Sigmoid colon (tissue), 4 donors: ENCODE measurements around the gene PTPN7.

Experiments used
- EP300 ChIP-seq, 4 donors: sonication (generic); formaldehyde crosslinking; IDR thresholded peaks; one replicate each; pipeline ENCODE4 v1.6.1; 2017; ENCODE audit warnings: antibody characterized with exemption in 4 of 4
- POLR2A ChIP-seq, 2 donors: fragments of 450-650 bp; IDR thresholded peaks; one replicate each; pipeline ENCODE4 v1.6.1; 2016; ENCODE audit warnings: antibody characterized with exemption in 2 of 2, mild to moderate bottlenecking in 2 of 2, moderate library complexity in 2 of 2
- POLR2AphosphoS5 ChIP-seq, 4 donors: sonication (generic); formaldehyde crosslinking; IDR thresholded peaks; one replicate each; pipeline ENCODE4 v1.6.1; 2017; ENCODE audit warnings: antibody characterized with exemption in 4 of 4
- TF ChIP-seq, protein P1 (sequence below), 4 experiments: fragments of 450-650 bp in 3 of 4; fragments of 200-600 bp in 1 of 4; IDR thresholded peaks; one replicate each; pipeline ENCODE4 v1.5.1; 2016 to 2019; ENCODE audit warnings: antibody characterized with exemption in 4 of 4, mild to moderate bottlenecking in 3 of 4, moderate library complexity in 2 of 4

DNA sequence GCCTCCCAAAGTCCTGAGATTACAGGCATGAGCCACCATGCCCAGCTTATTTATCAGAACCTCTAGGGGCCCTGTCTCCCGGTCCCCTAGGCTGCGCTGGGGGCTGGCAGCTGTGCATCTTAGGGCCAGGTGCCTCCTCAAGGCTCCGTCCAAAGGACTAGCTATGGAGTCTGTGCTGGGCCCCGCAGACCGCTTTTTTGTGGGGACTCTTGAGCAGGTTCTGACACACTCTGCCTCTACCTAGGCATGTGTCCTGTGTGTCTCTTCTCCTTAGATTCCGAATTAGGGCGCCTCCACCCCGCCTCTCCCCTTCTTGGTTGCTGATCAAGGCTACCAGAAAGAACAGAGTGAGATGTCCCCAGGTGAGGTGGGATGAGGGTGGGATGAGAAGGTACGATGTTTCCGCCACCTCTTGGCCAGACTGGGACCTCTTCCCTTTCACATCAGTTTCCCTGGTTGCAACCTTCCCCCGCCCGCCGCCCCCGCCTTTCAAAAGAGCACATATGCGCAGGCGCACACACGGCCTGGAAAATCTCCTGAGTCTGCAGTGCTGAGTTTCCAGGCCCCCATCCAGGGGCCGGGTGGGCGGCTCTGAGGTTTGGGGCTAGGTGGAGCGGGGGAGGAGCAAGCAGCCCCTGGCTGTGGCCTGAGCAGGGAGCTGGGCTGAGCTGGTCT is 5.0 kb upstream of the PTPN7 start:
- TF ChIP-seq, protein P1, sequence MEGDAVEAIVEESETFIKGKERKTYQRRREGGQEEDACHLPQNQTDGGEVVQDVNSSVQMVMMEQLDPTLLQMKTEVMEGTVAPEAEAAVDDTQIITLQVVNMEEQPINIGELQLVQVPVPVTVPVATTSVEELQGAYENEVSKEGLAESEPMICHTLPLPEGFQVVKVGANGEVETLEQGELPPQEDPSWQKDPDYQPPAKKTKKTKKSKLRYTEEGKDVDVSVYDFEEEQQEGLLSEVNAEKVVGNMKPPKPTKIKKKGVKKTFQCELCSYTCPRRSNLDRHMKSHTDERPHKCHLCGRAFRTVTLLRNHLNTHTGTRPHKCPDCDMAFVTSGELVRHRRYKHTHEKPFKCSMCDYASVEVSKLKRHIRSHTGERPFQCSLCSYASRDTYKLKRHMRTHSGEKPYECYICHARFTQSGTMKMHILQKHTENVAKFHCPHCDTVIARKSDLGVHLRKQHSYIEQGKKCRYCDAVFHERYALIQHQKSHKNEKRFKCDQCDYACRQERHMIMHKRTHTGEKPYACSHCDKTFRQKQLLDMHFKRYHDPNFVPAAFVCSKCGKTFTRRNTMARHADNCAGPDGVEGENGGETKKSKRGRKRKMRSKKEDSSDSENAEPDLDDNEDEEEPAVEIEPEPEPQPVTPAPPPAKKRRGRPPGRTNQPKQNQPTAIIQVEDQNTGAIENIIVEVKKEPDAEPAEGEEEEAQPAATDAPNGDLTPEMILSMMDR (IDR thresholded peaks at IDR 0.05): no peak
- TF ChIP-seq POLR2A (IDR thresholded peaks at IDR 0.05): no peak
- no peak for TF ChIP-seq POLR2AphosphoS5 (IDR thresholded peaks at IDR 0.05)
- TF ChIP-seq EP300 (IDR thresholded peaks at IDR 0.05): no peak
